ENCODE measurements around the gene SCAPER. TPM values are rescaled to one million over a fixed set of nuclear protein-coding genes. Genes with fewer than 3 reads are reported as not detected.

Gene SCAPER, protein sequence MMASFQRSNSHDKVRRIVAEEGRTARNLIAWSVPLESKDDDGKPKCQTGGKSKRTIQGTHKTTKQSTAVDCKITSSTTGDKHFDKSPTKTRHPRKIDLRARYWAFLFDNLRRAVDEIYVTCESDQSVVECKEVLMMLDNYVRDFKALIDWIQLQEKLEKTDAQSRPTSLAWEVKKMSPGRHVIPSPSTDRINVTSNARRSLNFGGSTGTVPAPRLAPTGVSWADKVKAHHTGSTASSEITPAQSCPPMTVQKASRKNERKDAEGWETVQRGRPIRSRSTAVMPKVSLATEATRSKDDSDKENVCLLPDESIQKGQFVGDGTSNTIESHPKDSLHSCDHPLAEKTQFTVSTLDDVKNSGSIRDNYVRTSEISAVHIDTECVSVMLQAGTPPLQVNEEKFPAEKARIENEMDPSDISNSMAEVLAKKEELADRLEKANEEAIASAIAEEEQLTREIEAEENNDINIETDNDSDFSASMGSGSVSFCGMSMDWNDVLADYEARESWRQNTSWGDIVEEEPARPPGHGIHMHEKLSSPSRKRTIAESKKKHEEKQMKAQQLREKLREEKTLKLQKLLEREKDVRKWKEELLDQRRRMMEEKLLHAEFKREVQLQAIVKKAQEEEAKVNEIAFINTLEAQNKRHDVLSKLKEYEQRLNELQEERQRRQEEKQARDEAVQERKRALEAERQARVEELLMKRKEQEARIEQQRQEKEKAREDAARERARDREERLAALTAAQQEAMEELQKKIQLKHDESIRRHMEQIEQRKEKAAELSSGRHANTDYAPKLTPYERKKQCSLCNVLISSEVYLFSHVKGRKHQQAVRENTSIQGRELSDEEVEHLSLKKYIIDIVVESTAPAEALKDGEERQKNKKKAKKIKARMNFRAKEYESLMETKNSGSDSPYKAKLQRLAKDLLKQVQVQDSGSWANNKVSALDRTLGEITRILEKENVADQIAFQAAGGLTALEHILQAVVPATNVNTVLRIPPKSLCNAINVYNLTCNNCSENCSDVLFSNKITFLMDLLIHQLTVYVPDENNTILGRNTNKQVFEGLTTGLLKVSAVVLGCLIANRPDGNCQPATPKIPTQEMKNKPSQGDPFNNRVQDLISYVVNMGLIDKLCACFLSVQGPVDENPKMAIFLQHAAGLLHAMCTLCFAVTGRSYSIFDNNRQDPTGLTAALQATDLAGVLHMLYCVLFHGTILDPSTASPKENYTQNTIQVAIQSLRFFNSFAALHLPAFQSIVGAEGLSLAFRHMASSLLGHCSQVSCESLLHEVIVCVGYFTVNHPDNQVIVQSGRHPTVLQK (N-terminal part only)
- total RNA-seq = 30.5 TPM

- Histone ChIP-seq H3K4me1 (ENCODE audit: insufficient read depth, low read length) (peaks cover 27% of the 10 kb centered on the region), H3K27me3 (ENCODE audit: insufficient read depth, low read length) (no peaks in the 10 kb centered on the region), H3K9me3 (ENCODE audit: low read depth, low read length) (no peaks in the 10 kb centered on the region), H3K4me3 (ENCODE audit: low read length) (peak within 1 kb of the TSS; percentile 79)
Observed at GRCh38 chr15:76905013-76905839, at the start of gene SCAPER. TSS of gene SCAPER (minus strand) at chr15:76905340. CDS start at chr15:76883817, 21,523 bp downstream.

GRCh38 chr15:76954744-76955143, 49.6 kb upstream of the SCAPER start:
- Histone ChIP-seq H3K4me1 (ENCODE audit: insufficient read depth, low read length) (no peaks in the 10 kb centered on the region), H3K9me3 (ENCODE audit: low read depth, low read length) (no peaks in the 10 kb centered on the region), H3K4me3 (ENCODE audit: low read length) (no peak overlapping the region), H3K27me3 (ENCODE audit: insufficient read depth, low read length) (no peaks in the 10 kb centered on the region)

- Histone ChIP-seq H3K9me3 (ENCODE audit: low read depth, low read length) (no peaks in the 10 kb centered on the region), H3K4me1 (ENCODE audit: insufficient read depth, low read length) (no peaks in the 10 kb centered on the region), H3K4me3 (ENCODE audit: low read length) (no peak overlapping the region), H3K27me3 (ENCODE audit: insufficient read depth, low read length) (no peaks in the 10 kb centered on the region)
Observed at GRCh38 chr15:76953913-76954312, 48.8 kb upstream of the SCAPER start.

GRCh38 chr15:76951220-76951619, 46.1 kb upstream of the SCAPER start:
- no peaks in the 10 kb centered on the region for H3K27me3 ChIP-seq (ENCODE audit: insufficient read depth, low read length)
- H3K4me1 ChIP-seq (ENCODE audit: insufficient read depth, low read length) = no peaks in the 10 kb centered on the region
- H3K9me3 ChIP-seq (ENCODE audit: low read depth, low read length) = no peaks in the 10 kb centered on the region
- H3K4me3 ChIP-seq (ENCODE audit: low read length) = no peak overlapping the region

DNA sequence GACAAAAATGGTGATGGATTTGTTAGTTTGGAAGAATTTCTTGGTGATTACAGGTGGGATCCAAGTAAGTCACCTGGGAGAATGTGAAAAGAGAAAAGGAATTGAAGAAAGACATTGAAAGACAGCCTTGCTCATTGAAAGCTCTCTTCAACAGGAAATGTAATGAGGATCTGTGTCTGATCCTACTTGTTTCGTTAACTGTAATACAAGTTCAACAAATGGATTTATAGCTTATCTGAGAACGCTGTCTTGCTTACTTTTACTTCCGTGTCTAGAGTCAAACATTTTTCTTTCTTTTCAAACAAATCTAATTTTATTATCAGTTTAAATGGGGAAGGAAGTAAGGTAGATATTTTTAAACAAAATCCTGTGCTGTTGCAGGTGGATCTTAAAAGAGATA, 42.3 kb upstream of the SCAPER start:
- Histone ChIP-seq H3K4me3 (ENCODE audit: low read length) (no peak overlapping the region), H3K27me3 (ENCODE audit: insufficient read depth, low read length) (no peaks in the 10 kb centered on the region)

DNA sequence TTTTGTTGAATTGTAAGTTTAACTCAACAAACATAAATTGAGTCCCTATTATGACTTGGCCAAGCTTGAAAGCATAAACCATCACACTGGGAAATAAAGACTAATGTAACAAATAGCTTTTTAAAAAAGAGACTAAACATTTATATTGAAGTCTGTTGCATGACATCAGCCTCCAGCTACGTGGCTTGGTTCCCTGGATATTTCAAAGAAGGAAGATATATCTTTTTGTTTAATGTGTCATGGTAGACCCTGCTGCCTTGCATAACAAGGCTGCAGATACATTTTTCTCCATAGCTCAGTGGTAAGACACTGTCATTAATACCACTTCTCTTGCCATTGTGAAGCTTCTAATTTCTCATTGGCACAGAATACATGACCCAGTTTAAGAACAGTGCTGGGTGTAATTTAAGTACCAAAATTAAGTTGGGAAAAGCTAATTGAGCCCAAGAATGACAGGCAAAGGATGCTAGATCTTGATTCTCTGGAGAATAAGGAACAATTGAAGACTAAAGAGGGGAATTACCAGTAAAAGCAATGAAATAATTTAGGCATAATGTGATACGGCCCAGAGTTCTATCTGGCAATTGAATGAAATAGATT, 40.5 kb upstream of the SCAPER start:
- Histone ChIP-seq H3K4me3 (ENCODE audit: low read length) (no peak overlapping the region), H3K4me1 (ENCODE audit: insufficient read depth, low read length) (no peaks in the 10 kb centered on the region), H3K27me3 (ENCODE audit: insufficient read depth, low read length) (no peaks in the 10 kb centered on the region), H3K9me3 (ENCODE audit: low read depth, low read length) (no peaks in the 10 kb centered on the region)

More for the DNA sequence above, 42.3 kb upstream of the SCAPER start:
- H3K9me3 ChIP-seq (ENCODE audit: low read depth, low read length) = no peaks in the 10 kb centered on the region
- no peaks in the 10 kb centered on the region for H3K4me1 ChIP-seq (ENCODE audit: insufficient read depth, low read length)

DNA sequence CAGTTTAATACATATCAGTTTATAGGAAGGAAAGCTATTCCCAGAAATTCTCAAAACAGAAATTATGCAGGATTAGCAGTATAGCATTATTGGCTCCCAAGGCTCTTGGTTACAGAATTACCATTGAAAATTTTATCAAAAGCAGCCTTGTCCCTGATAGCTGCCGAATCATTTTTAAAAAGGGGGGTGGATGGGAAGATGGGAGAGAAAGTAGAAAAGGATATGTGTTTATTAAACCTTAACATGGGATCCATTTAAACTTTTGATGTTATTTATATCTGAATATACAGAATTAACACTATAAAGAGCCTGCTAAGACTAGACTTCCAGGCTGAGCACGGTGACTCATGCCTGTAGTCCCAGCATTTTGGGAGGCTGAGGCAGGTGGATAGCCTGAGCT, 37.2 kb upstream of the SCAPER start:
- Histone ChIP-seq H3K4me3 (ENCODE audit: low read length) (no peak overlapping the region), H3K9me3 (ENCODE audit: low read depth, low read length) (no peaks in the 10 kb centered on the region), H3K4me1 (ENCODE audit: insufficient read depth, low read length) (no peaks in the 10 kb centered on the region), H3K27me3 (ENCODE audit: insufficient read depth, low read length) (no peaks in the 10 kb centered on the region)

DNA sequence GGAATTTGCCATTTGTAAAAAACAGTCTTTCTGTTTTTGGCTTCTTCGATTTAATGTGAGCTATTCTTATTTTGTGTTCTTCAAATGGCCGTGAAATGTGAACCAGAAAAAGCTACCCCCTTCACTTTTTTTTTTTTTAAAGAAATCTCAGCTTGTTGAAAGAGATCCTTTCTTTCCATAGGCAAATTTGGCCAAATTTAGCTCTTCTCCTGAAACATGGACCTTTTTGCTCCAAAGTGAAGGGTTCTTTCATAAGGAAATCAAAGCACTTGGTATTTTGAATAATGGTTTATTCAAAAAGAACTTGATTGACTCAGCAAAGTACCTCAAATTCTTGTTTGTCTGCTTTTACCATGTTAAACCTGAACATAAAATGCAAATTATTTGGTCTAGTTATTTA, 36.5 kb upstream of the SCAPER start:
- H3K9me3 ChIP-seq (ENCODE audit: low read depth, low read length) = no peaks in the 10 kb centered on the region

GRCh38 chr15:76939715-76940114, 34.6 kb upstream of the SCAPER start:
- Histone ChIP-seq H3K4me1 (ENCODE audit: insufficient read depth, low read length) (no peaks in the 10 kb centered on the region), H3K9me3 (ENCODE audit: low read depth, low read length) (no peaks in the 10 kb centered on the region), H3K4me3 (ENCODE audit: low read length) (no peak overlapping the region), H3K27me3 (ENCODE audit: insufficient read depth, low read length) (no peaks in the 10 kb centered on the region)

More for the DNA sequence above, 36.5 kb upstream of the SCAPER start:
- no peak overlapping the region for H3K4me3 ChIP-seq (ENCODE audit: low read length)
- no peaks in the 10 kb centered on the region for H3K27me3 ChIP-seq (ENCODE audit: insufficient read depth, low read length)
- no peaks in the 10 kb centered on the region for H3K4me1 ChIP-seq (ENCODE audit: insufficient read depth, low read length)

DNA sequence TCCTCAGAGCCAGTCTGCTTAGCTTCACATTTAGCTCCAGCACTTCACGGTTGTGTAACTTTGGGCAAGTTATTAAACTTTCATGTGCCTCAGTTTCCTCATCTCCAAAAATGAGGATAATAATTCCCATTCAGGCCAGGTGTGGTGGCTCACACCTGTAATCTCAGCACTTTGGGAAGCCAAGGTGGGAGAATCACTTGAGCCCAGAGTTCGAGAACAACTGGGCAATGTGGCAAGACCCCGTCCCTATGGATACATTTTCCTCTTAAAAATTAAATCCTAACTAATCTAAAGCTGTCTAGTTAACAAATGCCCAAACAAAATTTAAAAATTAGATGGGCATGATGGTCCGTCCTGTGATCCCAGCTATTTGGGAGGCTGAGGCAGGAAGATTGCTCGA, 33.6 kb upstream of the SCAPER start:
- Histone ChIP-seq H3K27me3 (ENCODE audit: insufficient read depth, low read length) (no peaks in the 10 kb centered on the region), H3K9me3 (ENCODE audit: low read depth, low read length) (no peaks in the 10 kb centered on the region), H3K4me1 (ENCODE audit: insufficient read depth, low read length) (no peaks in the 10 kb centered on the region), H3K4me3 (ENCODE audit: low read length) (no peak overlapping the region)

- Histone ChIP-seq H3K4me3 (ENCODE audit: low read length) (no peak overlapping the region), H3K9me3 (ENCODE audit: low read depth, low read length) (no peaks in the 10 kb centered on the region), H3K27me3 (ENCODE audit: insufficient read depth, low read length) (no peaks in the 10 kb centered on the region)
Observed at GRCh38 chr15:76936671-76937070, 31.5 kb upstream of the SCAPER start.

GRCh38 chr15:76935620-76936019, 30.5 kb upstream of the SCAPER start:
- H3K4me3 ChIP-seq (ENCODE audit: low read length) = no peak overlapping the region
- no peaks in the 10 kb centered on the region for H3K9me3 ChIP-seq (ENCODE audit: low read depth, low read length)
- no peaks in the 10 kb centered on the region for H3K27me3 ChIP-seq (ENCODE audit: insufficient read depth, low read length)
- peaks cover 6% of the 10 kb centered on the region for H3K4me1 ChIP-seq (ENCODE audit: insufficient read depth, low read length)

More at GRCh38 chr15:76936671-76937070, 31.5 kb upstream of the SCAPER start:
- H3K4me1 ChIP-seq (ENCODE audit: insufficient read depth, low read length) = peaks cover 6% of the 10 kb centered on the region

DNA sequence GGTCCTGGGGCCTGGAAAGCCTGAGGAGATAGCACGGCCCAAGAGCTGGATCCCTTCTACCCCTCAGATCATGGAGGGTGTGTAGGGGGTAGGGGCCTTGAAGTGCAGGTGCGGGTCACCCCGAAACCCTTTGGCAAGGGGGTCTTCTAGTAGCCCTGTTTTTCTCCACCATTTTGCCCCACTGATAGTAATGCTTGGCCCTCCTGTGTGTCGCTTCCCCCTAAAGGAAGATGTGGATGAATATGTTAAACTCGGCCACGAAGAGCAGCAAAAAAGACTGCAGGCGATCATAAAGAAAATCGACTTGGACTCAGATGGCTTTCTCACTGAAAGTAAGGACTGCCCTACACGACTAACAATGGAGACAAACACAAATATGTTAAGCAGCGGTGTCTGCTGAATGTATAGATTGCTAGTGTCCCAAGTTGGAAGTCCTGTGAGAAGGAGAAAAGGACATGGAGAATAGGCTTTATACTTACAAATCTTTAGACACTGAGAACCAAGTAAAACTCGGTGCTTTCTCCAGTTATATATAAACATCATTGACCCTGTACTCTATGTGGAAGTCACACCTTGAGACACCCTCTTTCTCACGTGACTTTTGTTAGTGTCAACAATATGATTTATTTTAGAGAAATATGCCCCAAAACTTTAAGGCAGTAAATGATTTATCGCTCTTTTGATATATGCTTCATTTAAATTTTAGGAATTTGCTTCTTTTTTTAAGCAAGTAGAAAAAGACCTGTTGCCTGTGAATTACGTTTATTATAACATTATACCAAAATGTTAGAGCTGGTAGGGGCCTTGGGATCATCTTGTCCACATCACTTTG, 27.2 kb upstream of the SCAPER start:
- Histone ChIP-seq H3K4me1 (ENCODE audit: insufficient read depth, low read length) (peaks cover 6% of the 10 kb centered on the region), H3K27me3 (ENCODE audit: insufficient read depth, low read length) (no peaks in the 10 kb centered on the region), H3K9me3 (ENCODE audit: low read depth, low read length) (no peaks in the 10 kb centered on the region), H3K4me3 (ENCODE audit: low read length) (peak overlapping the region; percentile 69)
